HFFc6 (cell line): ENCODE measurements around the gene GNS. TPM values are rescaled to one million over a fixed set of nuclear protein-coding genes. Genes with fewer than 3 reads are reported as not detected.

Experiments
- DNase-seq: peaks from one replicate; pipeline ENCODE4 v3.0.0-alpha.2; 2018
- H3K27ac Mint-ChIP-seq: 2 replicates; pipeline ENCODE4 v1.8.0; 2020; ENCODE audit warnings: mild to moderate bottlenecking, mixed read lengths
- H3K27me3 Mint-ChIP-seq: 2 replicates; pipeline ENCODE4 v1.8.0; 2021; ENCODE audit warnings: mild to moderate bottlenecking, moderate library complexity, mixed read lengths; ENCODE audit not compliant: insufficient read depth
- H3K36me3 Mint-ChIP-seq: 2 replicates; pipeline ENCODE4 v1.8.0; 2021; ENCODE audit warnings: low read depth, mixed read lengths
- H3K4me1 Mint-ChIP-seq: 2 replicates; pipeline ENCODE4 v1.8.0; 2020; ENCODE audit warnings: low read depth, mixed read lengths
- H3K4me3 Mint-ChIP-seq: 2 replicates; pipeline ENCODE4 v1.8.0; 2020; ENCODE audit warnings: mild to moderate bottlenecking, moderate library complexity, mixed read lengths
- H3K9me3 Mint-ChIP-seq: 2 replicates; pipeline ENCODE4 v1.8.0; 2020; ENCODE audit warnings: mild to moderate bottlenecking, mixed read lengths
- total RNA-seq, 6 experiments: library from RNA; stranded (reverse); fragmentation: NEBNext Ultra II Directional; extraction: Animal tissue kit (Norgen Biotek cat#: 25700); gene quantifications; 2 replicates in 1 of 6; 3 replicates in 5 of 6; pipeline ENCODE4 v1.2.3, GENCODE V29; 2021
- TF ChIP-seq, protein P1 (sequence below): fragments of 200-600 bp; sonication (generic); IDR thresholded peaks from 2 replicates; pipeline ENCODE4 v1.5.0; 2021; ENCODE audit warnings: antibody characterized with exemption, mild to moderate bottlenecking

The GNS gene
- total RNA-seq, 6 experiments from 2014 or later: 86.4 to 104 (median 91.2) TPM

DNA sequence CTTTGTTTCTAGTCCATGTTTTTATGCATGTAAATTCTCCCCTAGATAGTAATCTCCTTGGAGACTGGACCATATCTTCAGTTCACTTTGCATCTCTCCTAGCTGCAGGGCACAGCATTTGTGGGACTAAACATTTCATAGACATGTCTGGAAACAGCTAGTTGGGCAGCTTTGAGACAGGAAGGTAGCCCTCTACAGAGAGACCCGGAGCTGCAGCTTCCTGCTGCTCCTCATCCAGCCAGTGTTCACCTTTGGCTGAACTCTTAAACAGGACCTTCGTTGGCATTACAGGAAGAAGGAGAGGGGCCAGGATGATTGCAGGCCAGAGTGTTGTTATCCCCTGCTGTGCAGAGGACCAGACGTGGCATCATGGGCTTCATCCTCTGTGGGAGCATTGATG lies 52.9 kb downstream of the GNS start:
- no peaks in the 10 kb centered on the region for H3K27me3 Mint-ChIP-seq
- no peaks in the 10 kb centered on the region for H3K9me3 Mint-ChIP-seq
- no peak for DNase-seq
- no peaks in the 10 kb centered on the region for H3K36me3 Mint-ChIP-seq
- no peak overlapping the region for H3K27ac Mint-ChIP-seq
- peaks cover 10% of the 10 kb centered on the region for H3K4me1 Mint-ChIP-seq
- no peak overlapping the region for H3K4me3 Mint-ChIP-seq
- TF ChIP-seq, protein P1, sequence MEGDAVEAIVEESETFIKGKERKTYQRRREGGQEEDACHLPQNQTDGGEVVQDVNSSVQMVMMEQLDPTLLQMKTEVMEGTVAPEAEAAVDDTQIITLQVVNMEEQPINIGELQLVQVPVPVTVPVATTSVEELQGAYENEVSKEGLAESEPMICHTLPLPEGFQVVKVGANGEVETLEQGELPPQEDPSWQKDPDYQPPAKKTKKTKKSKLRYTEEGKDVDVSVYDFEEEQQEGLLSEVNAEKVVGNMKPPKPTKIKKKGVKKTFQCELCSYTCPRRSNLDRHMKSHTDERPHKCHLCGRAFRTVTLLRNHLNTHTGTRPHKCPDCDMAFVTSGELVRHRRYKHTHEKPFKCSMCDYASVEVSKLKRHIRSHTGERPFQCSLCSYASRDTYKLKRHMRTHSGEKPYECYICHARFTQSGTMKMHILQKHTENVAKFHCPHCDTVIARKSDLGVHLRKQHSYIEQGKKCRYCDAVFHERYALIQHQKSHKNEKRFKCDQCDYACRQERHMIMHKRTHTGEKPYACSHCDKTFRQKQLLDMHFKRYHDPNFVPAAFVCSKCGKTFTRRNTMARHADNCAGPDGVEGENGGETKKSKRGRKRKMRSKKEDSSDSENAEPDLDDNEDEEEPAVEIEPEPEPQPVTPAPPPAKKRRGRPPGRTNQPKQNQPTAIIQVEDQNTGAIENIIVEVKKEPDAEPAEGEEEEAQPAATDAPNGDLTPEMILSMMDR: no peak

DNA sequence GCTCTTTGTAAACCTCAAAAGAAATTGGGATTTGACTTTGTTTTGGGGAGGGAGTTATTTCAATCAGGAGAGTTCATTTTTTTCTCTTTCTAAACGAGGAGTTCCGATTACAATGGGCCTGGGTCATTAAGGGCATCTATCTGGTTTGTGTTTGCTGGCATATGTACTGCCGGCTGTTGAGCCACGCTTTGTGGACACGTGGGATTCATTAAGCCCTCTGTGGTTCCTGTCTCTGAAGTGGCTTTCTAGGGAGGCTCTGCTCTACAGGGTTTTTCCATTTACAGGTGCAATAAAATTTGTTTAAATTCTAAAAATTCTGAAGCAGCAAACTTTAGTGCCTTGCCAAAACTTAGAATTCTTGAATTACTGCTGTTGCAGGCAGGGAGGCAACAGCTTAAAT lies 57.9 kb downstream of the GNS start:
- Mint-ChIP-seq H3K27me3 (no peaks in the 10 kb centered on the region), H3K36me3 (no peaks in the 10 kb centered on the region), H3K4me1 (peaks cover 2% of the 10 kb centered on the region; the same call in 1 of the 2 replicates), H3K27ac (no peak overlapping the region), H3K9me3 (no peaks in the 10 kb centered on the region), H3K4me3 (no peak overlapping the region)
- no peak for DNase-seq
- TF ChIP-seq, protein P1: no peak

DNA sequence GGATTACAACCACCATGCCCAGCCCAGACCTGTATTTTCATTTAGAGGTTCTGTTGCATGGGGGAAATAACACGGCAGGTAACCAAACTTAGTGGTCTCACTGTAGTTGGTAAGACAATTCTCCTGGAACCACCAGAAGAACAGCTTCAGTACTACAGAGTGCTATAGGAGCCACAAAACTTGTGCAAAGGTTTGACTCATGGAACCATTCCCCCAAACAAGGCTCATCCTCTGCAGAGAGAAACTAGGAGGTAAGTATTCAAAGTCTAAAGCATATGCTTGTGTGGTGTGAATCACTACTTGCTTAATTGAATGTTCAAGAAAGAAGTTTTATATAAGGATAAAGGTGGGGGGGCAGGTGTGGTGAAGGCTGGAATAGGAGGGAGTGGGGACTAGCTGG lies 58.7 kb downstream of the GNS start:
- H3K4me3 Mint-ChIP-seq: no peak overlapping the region
- no peak for DNase-seq
- no peaks in the 10 kb centered on the region for H3K36me3 Mint-ChIP-seq
- H3K27ac Mint-ChIP-seq: no peak overlapping the region
- H3K27me3 Mint-ChIP-seq: no peaks in the 10 kb centered on the region
- TF ChIP-seq, protein P1: no peak
- H3K4me1 Mint-ChIP-seq: no peaks in the 10 kb centered on the region
- no peaks in the 10 kb centered on the region for H3K9me3 Mint-ChIP-seq

DNA sequence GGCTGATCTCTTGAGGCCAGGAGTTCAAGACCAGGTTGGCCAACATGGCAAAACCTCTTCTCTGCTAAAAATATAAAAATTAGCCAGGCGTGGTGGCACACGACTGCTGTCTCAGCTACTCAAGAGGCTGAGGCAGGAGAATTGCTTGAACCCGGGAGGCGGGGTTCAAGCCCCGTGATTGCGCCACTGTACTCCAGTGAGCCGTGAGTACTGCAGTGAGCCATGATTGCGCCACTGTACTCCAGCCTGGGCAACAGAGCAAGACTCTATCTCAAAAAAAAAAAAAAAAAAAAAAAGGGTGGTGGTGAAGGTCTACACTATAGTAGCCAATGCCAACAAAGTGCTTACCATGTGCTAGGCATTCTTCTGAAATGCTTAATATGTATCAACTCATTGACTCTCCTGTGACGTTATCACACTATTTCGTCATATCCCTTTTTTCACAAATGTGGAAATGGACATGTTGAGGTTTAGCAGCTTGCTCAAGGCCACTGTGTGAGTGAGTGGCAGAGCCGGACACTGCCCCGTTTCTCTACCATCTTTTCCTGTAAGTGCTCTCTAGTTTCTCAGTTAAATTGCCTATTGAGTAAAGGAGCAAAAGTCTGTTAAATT lies 59.6 kb downstream of the GNS start:
- TF ChIP-seq, protein P1: no peak
- H3K4me1 Mint-ChIP-seq: no peaks in the 10 kb centered on the region
- no peaks in the 10 kb centered on the region for H3K36me3 Mint-ChIP-seq
- no peaks in the 10 kb centered on the region for H3K9me3 Mint-ChIP-seq
- no peak overlapping the region for H3K27ac Mint-ChIP-seq
- no peaks in the 10 kb centered on the region for H3K27me3 Mint-ChIP-seq
- no peak for DNase-seq
- no peak overlapping the region for H3K4me3 Mint-ChIP-seq

DNA sequence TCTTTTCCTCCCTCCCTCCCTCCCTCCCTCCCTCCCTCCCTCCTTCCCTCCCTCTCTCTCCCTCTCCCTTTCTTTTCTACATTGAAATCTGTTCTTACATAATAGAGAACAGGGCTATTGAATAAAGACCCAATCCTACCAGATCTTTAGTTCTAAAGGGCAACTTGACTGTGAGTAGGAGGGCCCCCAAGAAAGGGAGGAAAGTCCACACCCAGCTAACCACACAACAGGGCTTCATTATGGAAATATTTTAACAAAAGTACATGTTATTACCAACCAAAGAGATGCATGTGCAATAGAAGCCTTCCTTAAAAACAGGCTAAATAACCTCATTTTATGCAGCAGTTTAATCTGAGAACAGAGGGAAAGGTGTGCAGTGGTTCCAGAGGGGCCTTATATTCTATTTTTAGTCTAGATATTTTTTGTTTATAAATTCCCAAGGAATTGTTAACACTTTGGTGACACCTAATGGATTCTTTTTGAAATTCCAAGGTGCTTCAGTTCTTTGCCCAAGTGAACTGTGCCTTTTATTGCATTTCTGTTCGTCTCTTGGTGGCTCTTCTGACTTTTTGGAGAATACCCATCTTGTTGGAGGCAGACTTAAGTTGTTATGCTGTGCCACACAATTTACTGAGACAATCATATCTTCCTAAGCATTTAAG lies 63.0 kb downstream of the GNS start:
- TF ChIP-seq, protein P1: peak; percentile 73
- H3K4me3 Mint-ChIP-seq: no peak overlapping the region
- H3K36me3 Mint-ChIP-seq: no peaks in the 10 kb centered on the region
- peak; percentile 25 for DNase-seq
- no peak overlapping the region for H3K27ac Mint-ChIP-seq
- H3K9me3 Mint-ChIP-seq: no peaks in the 10 kb centered on the region
- no peaks in the 10 kb centered on the region for H3K27me3 Mint-ChIP-seq
- H3K4me1 Mint-ChIP-seq: peaks cover 7% of the 10 kb centered on the region; the same call in 1 of the 2 replicates
